Skin of body (tissue), 2 donors: ENCODE measurements around the gene ADARB2. TPM values are rescaled to one million over a fixed set of nuclear protein-coding genes. Genes with fewer than 3 reads are reported as not detected.
A peak's percentile ranks its signal among the peaks of the same experiment; 100 is the strongest.

ENCODE experiments used
- DNase-seq: peaks from one replicate; lab custom pipeline; 2025; lab: John Stamatoyannopoulos, UW
- total RNA-seq: library from RNA; depleted of rRNA; stranded (reverse); fragments of >200 nt; gene quantifications from one replicate; pipeline ENCODE4 v1.2.3, GENCODE V29; 2014

Gene ADARB2
- total RNA-seq, 1 donor from 2014 or later: 0.10 TPM

GRCh38 chr10:1297566-1298301, 439.6 kb downstream of the ADARB2 start:
- no peak for DNase-seq

GRCh38 chr10:1295756-1296480, 441.4 kb downstream of the ADARB2 start:
- no peak for DNase-seq

- DNase-seq: no peak
Observed at GRCh38 chr10:1294748-1295147, 442.6 kb downstream of the ADARB2 start.

- no peak for DNase-seq
Observed at GRCh38 chr10:1293636-1294435, 443.5 kb downstream of the ADARB2 start.

- no peak for DNase-seq
Observed at GRCh38 chr10:1293157-1293556, 444.2 kb downstream of the ADARB2 start.

GRCh38 chr10:1292611-1293031, 444.7 kb downstream of the ADARB2 start:
- DNase-seq: no peak

GRCh38 chr10:1291178-1292090, 445.9 kb downstream of the ADARB2 start:
- no peak for DNase-seq

- DNase-seq: no peak
Observed at GRCh38 chr10:1290071-1290471, 447.3 kb downstream of the ADARB2 start.

GRCh38 chr10:1289591-1289990, 447.7 kb downstream of the ADARB2 start:
- DNase-seq: no peak

- no peak for DNase-seq
Observed at GRCh38 chr10:1287971-1288401, 449.3 kb downstream of the ADARB2 start.

- no peak for DNase-seq
Observed at GRCh38 chr10:1287487-1287886, 449.8 kb downstream of the ADARB2 start.

- no peak for DNase-seq
Observed at GRCh38 chr10:1284076-1284475, 453.2 kb downstream of the ADARB2 start.

- DNase-seq: no peak
Observed at GRCh38 chr10:1281405-1281782, 455.9 kb downstream of the ADARB2 start.

GRCh38 chr10:1280466-1281404, 456.6 kb downstream of the ADARB2 start:
- peak; percentile 39 for DNase-seq

- DNase-seq: no peak
Observed at GRCh38 chr10:1278306-1278705, 459.0 kb downstream of the ADARB2 start.

- DNase-seq: no peak
Observed at GRCh38 chr10:1274701-1275544, 462.4 kb downstream of the ADARB2 start.

- DNase-seq: no peak
Observed at GRCh38 chr10:1274111-1274661, 463.1 kb downstream of the ADARB2 start.

- no peak for DNase-seq
Observed at GRCh38 chr10:1273372-1274105, 463.8 kb downstream of the ADARB2 start.
